ENCODE data around the gene CLPX. TPM values are rescaled to one million over a fixed set of nuclear protein-coding genes. Genes with fewer than 3 reads are reported as not detected.

Gene CLPX
- total and polyA plus RNA-seq, 2 donors (not counting 1 experiment from before 2014, with no cell fraction given): 16.6 to 54.5 TPM

DNA sequence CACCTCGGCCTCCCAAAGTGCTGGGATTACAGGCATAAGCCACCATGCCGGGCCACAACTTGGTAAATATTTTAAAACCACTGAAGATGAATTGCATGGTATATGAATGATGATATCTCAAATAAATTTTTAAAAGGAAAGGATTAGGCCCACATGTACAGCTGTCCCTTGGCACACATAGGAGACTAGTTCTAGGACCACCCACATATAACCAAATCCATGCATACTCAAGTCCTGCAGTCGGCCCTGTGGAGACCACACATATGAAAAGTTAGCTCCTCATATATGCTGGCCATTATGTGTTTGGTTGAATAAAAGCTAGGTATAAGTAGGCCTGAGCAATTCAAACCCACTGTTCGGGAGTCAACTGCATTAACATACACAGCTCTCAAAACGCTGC is 10.6 kb downstream of the CLPX start:
- Histone ChIP-seq H3K36me3 (replicated peaks in 1 of 2; ENCODE audit: control extremely low read depth in 1 of 2, control insufficient read depth in 1 of 2, extremely low read depth in 1 of 2, insufficient read depth in 2 of 2, low read length in 1 of 2) (peaks cover 16 to 76% of the 10 kb centered on the region in 2 experiments), H2AFZ (ENCODE audit: insufficient read depth, low read depth, low read length, poor library complexity, severe bottlenecking) (no peak overlapping the region), H4K20me1 (ENCODE audit: control insufficient read depth, insufficient read depth, low read length, poor library complexity, severe bottlenecking) (peaks cover 36% of the 10 kb centered on the region), H3K79me2 (ENCODE audit: control insufficient read depth, insufficient read depth, low read length) (peaks cover 41% of the 10 kb centered on the region), H3K27me3 (replicated peaks in 1 of 4; ENCODE audit: control extremely low read depth in 1 of 4, control insufficient read depth in 3 of 4, insufficient read depth in 4 of 4, low read length in 3 of 4) (no peaks in the 10 kb centered on the region), H3K9me3 (ENCODE audit: control extremely low read depth in 1 of 3, control insufficient read depth in 2 of 3, insufficient read depth in 1 of 3, low read length in 2 of 3) (no peaks in the 10 kb centered on the region), H3K4me2 (replicated peaks; ENCODE audit: low read depth, low read length, poor library complexity, severe bottlenecking) (no peak overlapping the region), H3K27ac (ENCODE audit: low read length in 2 of 2) (no peak overlapping the region), H3K4me1 (ENCODE audit: control insufficient read depth in 2 of 2, insufficient read depth in 2 of 2, low read length in 2 of 2) (peaks cover 0 to 4% of the 10 kb centered on the region in 2 donors), H3K9ac (ENCODE audit: low read length) (no peak overlapping the region), H3K4me3 (ENCODE audit: control extremely low read depth in 1 of 5, extremely low read depth in 1 of 5, insufficient read depth in 1 of 5, low read depth in 2 of 5, low read length in 4 of 5) (no peak overlapping the region)
- intact Hi-C loops (cut with micrococcal nuclease): no loop called here
- Mint-ChIP-seq H3K27me3 (no peaks in the 10 kb centered on the region), H3K9me3 (ENCODE audit: insufficient read depth) (no peaks in the 10 kb centered on the region), H3K4me1 (peaks cover 5% of the 10 kb centered on the region), H3K4me3 (no peak overlapping the region), H3K27ac (no peak overlapping the region)
- DNase-seq: no peak
- no CpG with 5 or more reads among the region's 5 CpGs for WGBS (ENCODE audit: insufficient coverage)
- ChIA-PET CTCF (no interaction called here), POLR2A (no interaction called here)
- no peak for ATAC-seq (ENCODE audit: low read depth)
- TF ChIP-seq EZH2 (IDR thresholded peaks at IDR 0.05; ENCODE audit: borderline replicate concordance, insufficient read depth, low read depth, low read length, poor library complexity, severe bottlenecking) (no peak), CTCF (IDR thresholded peaks at IDR 0.05) (no peak)

DNA sequence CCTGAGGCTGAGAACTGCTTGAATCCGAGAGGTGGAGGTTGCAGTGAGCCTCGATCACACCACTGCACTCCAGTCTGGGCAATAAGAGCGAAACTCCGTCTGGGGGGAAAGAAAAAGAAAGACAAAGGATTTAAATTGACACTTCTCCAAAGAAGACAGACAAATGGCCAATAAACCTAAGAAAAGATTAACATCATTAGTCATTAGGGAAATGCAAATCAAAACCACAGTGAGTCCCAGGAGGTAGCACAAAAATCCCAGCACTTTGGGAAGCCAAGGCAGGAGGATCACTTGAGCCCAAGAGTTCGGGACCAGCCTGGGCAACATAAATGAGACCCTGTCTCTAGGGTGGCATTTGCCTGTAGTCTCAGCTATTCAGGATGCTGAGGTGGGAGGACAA is 12.6 kb downstream of the CLPX start:
- no peak for DNase-seq
- Mint-ChIP-seq H3K9me3 (ENCODE audit: insufficient read depth) (no peaks in the 10 kb centered on the region), H3K4me1 (peaks cover 5% of the 10 kb centered on the region), H3K27ac (no peak overlapping the region), H3K4me3 (no peak overlapping the region), H3K27me3 (no peaks in the 10 kb centered on the region)
- H3K36me3 ChIP-seq (replicated peaks in 1 of 2; ENCODE audit: control extremely low read depth in 1 of 2, control insufficient read depth in 1 of 2, extremely low read depth in 1 of 2, insufficient read depth in 2 of 2, low read length in 1 of 2): peaks cover 10 to 65% of the 10 kb centered on the region in 2 experiments
- TF ChIP-seq EZH2 (IDR thresholded peaks at IDR 0.05; ENCODE audit: borderline replicate concordance, insufficient read depth, low read depth, low read length, poor library complexity, severe bottlenecking) (no peak), CTCF (IDR thresholded peaks at IDR 0.05) (no peak)
- ChIA-PET POLR2A (interaction anchor here (0.6 kb wide), 1 partner anchor 114 kb away, joined by 8 read pairs; no protein-coding TSS in a partner anchor), CTCF (no interaction called here)
- no peak overlapping the region for H2AFZ ChIP-seq (ENCODE audit: insufficient read depth, low read depth, low read length, poor library complexity, severe bottlenecking)
- no peak overlapping the region for H3K4me2 ChIP-seq (replicated peaks; ENCODE audit: low read depth, low read length, poor library complexity, severe bottlenecking)
- H3K4me3 ChIP-seq (ENCODE audit: control extremely low read depth in 1 of 5, extremely low read depth in 1 of 5, insufficient read depth in 1 of 5, low read depth in 2 of 5, low read length in 4 of 5): no peak overlapping the region
- 77% methylated on average over 1 of the region's 5 CpGs for WGBS (ENCODE audit: insufficient coverage)
- H3K9me3 ChIP-seq (ENCODE audit: control extremely low read depth in 1 of 3, control insufficient read depth in 2 of 3, insufficient read depth in 1 of 3, low read length in 2 of 3): no peaks in the 10 kb centered on the region
- no peak overlapping the region for H3K27ac ChIP-seq (ENCODE audit: low read length in 2 of 2)
- no peak overlapping the region for H3K9ac ChIP-seq (ENCODE audit: low read length)
- ATAC-seq (ENCODE audit: low read depth): no peak
- no peaks in the 10 kb centered on the region for H3K27me3 ChIP-seq (replicated peaks in 1 of 4; ENCODE audit: control extremely low read depth in 1 of 4, control insufficient read depth in 3 of 4, insufficient read depth in 4 of 4, low read length in 3 of 4)
- peaks cover 34% of the 10 kb centered on the region for H3K79me2 ChIP-seq (ENCODE audit: control insufficient read depth, insufficient read depth, low read length)
- peaks cover 0 to 4% of the 10 kb centered on the region in 2 donors for H3K4me1 ChIP-seq (ENCODE audit: control insufficient read depth in 2 of 2, insufficient read depth in 2 of 2, low read length in 2 of 2)
- peaks cover 40% of the 10 kb centered on the region for H4K20me1 ChIP-seq (ENCODE audit: control insufficient read depth, insufficient read depth, low read length, poor library complexity, severe bottlenecking)
- intact Hi-C loops (cut with micrococcal nuclease): no loop called here
